Stomach (tissue), 9 donors: ENCODE data around the gene SH3BP4. TPM values are rescaled to one million over a fixed set of nuclear protein-coding genes. Genes with fewer than 3 reads are reported as not detected.
A peak's percentile ranks its signal among the peaks of the same experiment; 100 is the strongest.

Experiments
- DNase-seq, 2 donors: peaks; one replicate each; pipeline versions ENCODE4 v3.0.0 to v3.0.0-alpha.2; 2013 to 2019
- H3K27ac ChIP-seq, 5 donors: fragments of 200-600 bp in 4 of 5; sonication (generic) in 4 of 5; one replicate each; pipeline ENCODE4 v1.5.1; 2013 to 2019; ENCODE audit warnings: mild to moderate bottlenecking in 1 of 5, moderate library complexity in 1 of 5
- H3K27me3 ChIP-seq, 3 donors: fragments of 200-600 bp; sonication (generic); one replicate each; pipeline ENCODE4 v1.5.1; 2017 to 2019; ENCODE audit warnings: mixed run types in 1 of 3
- H3K36me3 ChIP-seq, 4 donors: fragments of 200-600 bp; sonication (generic); 1 replicate in 3 of 4; 2 replicates in 1 of 4; pipeline ENCODE4 v1.5.1; 2016 to 2019
- H3K4me1 ChIP-seq, 4 donors: fragments of 200-600 bp; sonication (generic); one replicate each; pipeline ENCODE4 v1.5.1; 2016 to 2019
- H3K4me3 ChIP-seq, 4 donors: fragments of 200-600 bp; sonication (generic) in 3 of 4; one replicate each; pipeline ENCODE4 v1.5.1; 2016 to 2019; ENCODE audit warnings: mild to moderate bottlenecking in 1 of 4
- H3K9me3 ChIP-seq, 4 donors: fragments of 200-600 bp; sonication (generic); one replicate each; pipeline ENCODE4 v1.5.1; 2016 to 2019
- CTCF ChIP-seq, 7 experiments: fragments of 450-650 bp in 4 of 7; fragments of 200-600 bp in 3 of 7; sonication (generic) in 3 of 7; IDR thresholded peaks; one replicate each; pipeline ENCODE4 v1.5.1; 2016 to 2019; ENCODE audit warnings: antibody characterized with exemption in 7 of 7, control low read depth in 2 of 7, mild to moderate bottlenecking in 1 of 7
- EP300 ChIP-seq: sonication (generic); formaldehyde crosslinking; IDR thresholded peaks from one replicate; pipeline ENCODE4 v1.6.1; 2017; ENCODE audit warnings: antibody characterized with exemption
- POLR2A ChIP-seq, 4 donors: fragments of 450-650 bp; IDR thresholded peaks; one replicate each; pipeline ENCODE4 v1.6.1; 2016; ENCODE audit warnings: antibody characterized with exemption in 4 of 4, control low read depth in 2 of 4, mild to moderate bottlenecking in 1 of 4, moderate library complexity in 1 of 4
- POLR2AphosphoS5 ChIP-seq, 3 donors: sonication (generic); formaldehyde crosslinking; IDR thresholded peaks; one replicate each; pipeline ENCODE4 v1.6.1; 2016; ENCODE audit warnings: antibody characterized with exemption in 3 of 3
- WGBS, 5 donors: extraction: QIAGEN DNeasy Blood & Tissue Kit in 3 of 5; methylation state at CpG; one replicate each; pipeline versions ENCODE4 v1.1.5 to v1.1.7; 2013 to 2018; 5-methylcytosine and 5-hydroxymethylcytosine counted together
- intact Hi-C: fragments of 100-400 bp; cut with DNase I; formaldehyde crosslinking; loops from one replicate; pipeline ENCODE4 v1.15.1; 2023; ENCODE audit warnings: low total_unique reads
- polyA plus RNA-seq, 3 donors: library from polyadenylated mRNA; stranded (reverse); fragments of 200-250 nt; gene quantifications; one replicate each; pipeline ENCODE4 v1.2.3, GENCODE V29; 2013
- total RNA-seq, 5 donors: library from RNA; depleted of rRNA; stranded (reverse); fragments of >200 nt; gene quantifications; one replicate each; pipeline versions ENCODE4 v1.1.0 to v1.2.3, GENCODE V29; 2014 to 2016
- donor health status: healthy with polysubstance abuse.
- donor health status: Bipolar disorder and iron deficiency.
- donor health status: healthy.

Gene SH3BP4
- total and polyA plus RNA-seq, 8 donors, result 10.2 to 54.0 (median 18.8) TPM

- 29 to 43% (median 32%) methylated on average over 8 of the region's 8 CpGs for WGBS, 5 donors
- H3K9me3 ChIP-seq, result no peaks in the 10 kb centered on the region
- H3K4me1 ChIP-seq, result peaks cover 27 to 72% (median 62%) of the 10 kb centered on the region in 4 donors
- H3K27me3 ChIP-seq, result peaks cover 0 to 42% (median 3%) of the 10 kb centered on the region in 3 donors
- H3K27ac ChIP-seq, result peak overlapping the region; percentile 88 to 96 (median 90)
- DNase-seq, result no peak
- intact Hi-C loops, result loop anchor here (10.0 kb wide), 1 partner anchor 90 kb away; no protein-coding TSS in a partner anchor
- H3K36me3 ChIP-seq, result no peaks in the 10 kb centered on the region
- TF ChIP-seq CTCF (IDR thresholded peaks at IDR 0.05), result no peak
- no peak for TF ChIP-seq POLR2AphosphoS5 (IDR thresholded peaks at IDR 0.05)
- no peak for TF ChIP-seq EP300
- TF ChIP-seq POLR2A (IDR thresholded peaks at IDR 0.05), result no peak
- peak overlapping the region; percentile 77 to 90 (median 85) for H3K4me3 ChIP-seq
These were observed 2.8 kb downstream of the SH3BP4 start for GRCh38 chr2:234954551-234954992.

DNA sequence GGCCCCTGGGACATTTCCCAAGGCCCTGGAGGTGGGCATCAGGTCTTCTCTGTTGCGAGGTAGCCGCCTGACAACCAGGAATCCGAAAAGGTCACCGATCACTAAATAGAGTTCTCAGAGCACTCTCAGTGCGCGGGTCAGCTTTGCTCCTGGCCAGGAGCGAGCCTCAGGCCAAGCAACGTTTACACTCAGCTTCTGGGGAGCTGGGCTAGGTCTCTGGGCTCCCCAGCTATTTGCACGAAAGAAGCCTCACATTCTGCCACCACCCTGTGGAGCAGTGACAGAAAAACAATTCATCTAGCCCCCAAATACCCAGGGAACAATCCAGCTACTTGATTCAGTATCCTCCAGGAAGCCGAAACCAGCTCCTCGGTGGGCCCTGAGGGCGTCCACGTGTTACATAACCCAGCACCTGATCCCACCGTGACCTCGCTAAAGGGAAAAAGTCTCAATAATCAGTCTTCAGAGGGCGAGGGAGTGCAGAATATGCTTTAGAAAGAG, 3.3 kb downstream of the SH3BP4 start:
- H3K36me3 ChIP-seq, result no peaks in the 10 kb centered on the region
- WGBS, 5 donors, result 48 to 63% (median 54%) methylated on average over 11 to 16 of the region's 16 CpGs
- TF ChIP-seq POLR2AphosphoS5 (IDR thresholded peaks at IDR 0.05) (no peak), CTCF (IDR thresholded peaks at IDR 0.05) (no peak), POLR2A (IDR thresholded peaks at IDR 0.05) (no peak), EP300 (no peak)
- H3K9me3 ChIP-seq, result no peaks in the 10 kb centered on the region
- peaks cover 27 to 69% (median 62%) of the 10 kb centered on the region in 4 donors for H3K4me1 ChIP-seq
- DNase-seq, result no peak
- H3K27me3 ChIP-seq, result peaks cover 0 to 38% (median 3%) of the 10 kb centered on the region in 3 donors
- H3K4me3 ChIP-seq, result peak overlapping the region in 1 of 4 donors; percentile 77
- intact Hi-C loops, result loop anchor here (10.0 kb wide), 1 partner anchor 90 kb away; no protein-coding TSS in a partner anchor
- H3K27ac ChIP-seq, result peak overlapping the region; percentile 88 to 96 (median 90)

- peaks cover 25 to 65% (median 57%) of the 10 kb centered on the region in 4 donors for H3K4me1 ChIP-seq
- H3K27ac ChIP-seq, result peak overlapping the region in 4 of 5 donors; percentile 89 to 96 (median 92)
- no peak overlapping the region for H3K4me3 ChIP-seq
- intact Hi-C loops, result loop anchor here (10.0 kb wide), 1 partner anchor 89 kb away; no protein-coding TSS in a partner anchor
- H3K9me3 ChIP-seq, result no peaks in the 10 kb centered on the region
- no peaks in the 10 kb centered on the region for H3K36me3 ChIP-seq
- WGBS, 5 donors, result 43 to 63% (median 53%) methylated on average over 10 of the region's 10 CpGs
- no peak for DNase-seq
- TF ChIP-seq CTCF (IDR thresholded peaks at IDR 0.05) (no peak), POLR2AphosphoS5 (IDR thresholded peaks at IDR 0.05) (peak in 1 of 3 donors; percentile 6)
- H3K27me3 ChIP-seq, result peaks cover 0 to 29% (median 3%) of the 10 kb centered on the region in 3 donors
These were observed 4.2 kb downstream of the SH3BP4 start for GRCh38 chr2:234955971-234956509.

GRCh38 chr2:234957834-234958135, 6.0 kb downstream of the SH3BP4 start:
- H3K4me1 ChIP-seq, result peaks cover 23 to 72% (median 52%) of the 10 kb centered on the region in 4 donors
- peak overlapping the region in 3 of 5 donors; percentile 0 to 39 (median 8) for H3K27ac ChIP-seq
- DNase-seq, result no peak
- H3K9me3 ChIP-seq, result no peaks in the 10 kb centered on the region
- no peaks in the 10 kb centered on the region for H3K36me3 ChIP-seq
- intact Hi-C loops, result loop anchor here (10.0 kb wide), 1 partner anchor 87 kb away; no protein-coding TSS in a partner anchor
- TF ChIP-seq POLR2AphosphoS5 (IDR thresholded peaks at IDR 0.05) (no peak), POLR2A (IDR thresholded peaks at IDR 0.05) (no peak)
- H3K4me3 ChIP-seq, result no peak overlapping the region
- WGBS, 5 donors, result 44 to 78% (median 60%) methylated on average over 3 of the region's 3 CpGs
- H3K27me3 ChIP-seq, result peaks cover 0 to 14% (median 0%) of the 10 kb centered on the region in 3 donors

- intact Hi-C loops, result loop anchor here (10.0 kb wide), 1 partner anchor 86 kb away; no protein-coding TSS in a partner anchor
- Histone ChIP-seq H3K9me3 (no peaks in the 10 kb centered on the region), H3K36me3 (no peaks in the 10 kb centered on the region), H3K27ac (peak overlapping the region in 3 of 5 donors; percentile 0 to 39 (median 8)), H3K4me1 (peaks cover 23 to 68% (median 49%) of the 10 kb centered on the region in 4 donors), H3K27me3 (peaks cover 0 to 10% (median 0%) of the 10 kb centered on the region in 3 donors), H3K4me3 (no peak overlapping the region)
- no peak for DNase-seq
- no peak for TF ChIP-seq CTCF (IDR thresholded peaks at IDR 0.05)
- no peak for TF ChIP-seq POLR2A (IDR thresholded peaks at IDR 0.05)
- TF ChIP-seq EP300, result no peak
- no peak for TF ChIP-seq POLR2AphosphoS5 (IDR thresholded peaks at IDR 0.05)
- WGBS, 5 donors, result 82 to 90% (median 88%) methylated on average over 5 of the region's 5 CpGs
These were observed 6.5 kb downstream of the SH3BP4 start for GRCh38 chr2:234958311-234958710.
